Epithelial cell of proximal tubule (primary cell): ENCODE data around the gene FBXO41. TPM values are rescaled to one million over a fixed set of nuclear protein-coding genes. Genes with fewer than 3 reads are reported as not detected.

Experiments
- DNase-seq: peaks from one replicate; pipeline ENCODE4 v3.0.0-alpha.2; 2011; ENCODE audit warnings: low read depth
- H3K4me3 ChIP-seq: 2 replicates; pipeline ENCODE4 v1.5.1; 2011; ENCODE audit warnings: low read depth, mild to moderate bottlenecking, low read length
- total RNA-seq: library from RNA; depleted of rRNA; stranded (reverse); fragments of >200 nt; gene quantifications from 2 replicates; pipeline ENCODE4 v1.2.3, GENCODE V29; 2015
- TF ChIP-seq, protein P1 (sequence below): conservative IDR thresholded peaks from 2 replicates; pipeline ENCODE4 v1.5.1; 2012; ENCODE audit warnings: low read depth, mild to moderate bottlenecking, low read length

Gene FBXO41
- total RNA-seq, 1 donor from 2014 or later = 4.5 TPM

DNA sequence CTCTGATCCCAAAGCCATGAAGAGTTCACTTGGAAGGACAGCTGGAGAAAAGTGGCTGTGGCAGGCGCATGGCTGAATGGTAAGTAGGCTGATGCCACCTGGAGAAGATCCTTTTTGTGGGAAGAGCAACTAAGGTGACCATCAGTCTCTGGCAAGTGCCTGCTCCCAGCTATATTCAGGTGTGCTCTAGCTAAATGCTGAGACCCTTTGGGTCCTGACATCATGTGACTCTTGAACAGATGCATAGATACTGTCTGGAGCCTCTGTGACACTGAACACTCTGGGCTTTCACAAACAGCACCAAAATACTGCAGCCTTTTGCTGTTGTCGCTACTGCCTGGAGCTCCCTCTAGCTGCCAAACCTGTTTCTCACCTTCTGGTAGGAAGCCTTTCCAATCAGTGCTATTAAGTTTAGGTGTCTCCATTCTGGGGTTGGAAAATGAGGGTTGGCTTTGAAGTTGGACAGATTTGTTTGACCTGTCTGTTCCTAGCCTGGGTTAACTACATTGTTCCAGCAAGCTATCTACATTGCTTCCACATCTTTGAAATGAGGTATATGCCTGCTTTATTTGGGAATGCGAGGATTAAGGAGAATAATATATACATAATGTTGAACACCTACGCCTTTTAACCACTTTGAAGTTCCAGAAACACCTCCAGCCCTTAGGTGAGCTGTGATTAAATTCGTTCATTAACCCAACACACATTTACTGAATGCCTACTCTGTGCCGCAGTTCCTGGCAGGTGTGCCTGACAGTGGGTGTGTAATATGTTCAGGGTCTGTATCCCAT lies 6.0 kb upstream of the FBXO41 start:
- no peak overlapping the region for H3K4me3 ChIP-seq
- TF ChIP-seq, protein P1, sequence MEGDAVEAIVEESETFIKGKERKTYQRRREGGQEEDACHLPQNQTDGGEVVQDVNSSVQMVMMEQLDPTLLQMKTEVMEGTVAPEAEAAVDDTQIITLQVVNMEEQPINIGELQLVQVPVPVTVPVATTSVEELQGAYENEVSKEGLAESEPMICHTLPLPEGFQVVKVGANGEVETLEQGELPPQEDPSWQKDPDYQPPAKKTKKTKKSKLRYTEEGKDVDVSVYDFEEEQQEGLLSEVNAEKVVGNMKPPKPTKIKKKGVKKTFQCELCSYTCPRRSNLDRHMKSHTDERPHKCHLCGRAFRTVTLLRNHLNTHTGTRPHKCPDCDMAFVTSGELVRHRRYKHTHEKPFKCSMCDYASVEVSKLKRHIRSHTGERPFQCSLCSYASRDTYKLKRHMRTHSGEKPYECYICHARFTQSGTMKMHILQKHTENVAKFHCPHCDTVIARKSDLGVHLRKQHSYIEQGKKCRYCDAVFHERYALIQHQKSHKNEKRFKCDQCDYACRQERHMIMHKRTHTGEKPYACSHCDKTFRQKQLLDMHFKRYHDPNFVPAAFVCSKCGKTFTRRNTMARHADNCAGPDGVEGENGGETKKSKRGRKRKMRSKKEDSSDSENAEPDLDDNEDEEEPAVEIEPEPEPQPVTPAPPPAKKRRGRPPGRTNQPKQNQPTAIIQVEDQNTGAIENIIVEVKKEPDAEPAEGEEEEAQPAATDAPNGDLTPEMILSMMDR = peak; percentile 94
- no peak for DNase-seq

DNA sequence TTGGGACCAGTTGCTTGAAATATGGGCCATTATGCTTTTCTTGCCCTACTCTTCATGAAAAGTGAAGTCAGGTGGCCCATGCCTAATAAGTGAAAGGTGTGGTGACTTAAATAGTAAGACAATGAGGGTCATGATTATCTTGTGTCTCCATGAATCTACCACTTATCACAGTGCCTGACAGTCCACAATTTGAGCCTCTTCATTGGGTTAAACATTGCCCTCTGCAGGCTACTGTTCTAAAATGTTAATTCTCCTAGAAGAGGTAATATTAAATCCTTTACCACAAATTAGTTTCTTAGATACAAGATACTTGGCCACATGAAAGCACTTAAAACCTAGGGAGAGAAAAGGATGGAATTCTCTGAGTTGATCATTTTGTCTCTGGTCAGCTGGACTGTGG lies 5.0 kb upstream of the FBXO41 start:
- no peak overlapping the region for H3K4me3 ChIP-seq
- TF ChIP-seq, protein P1 = no peak
- no peak for DNase-seq

DNA sequence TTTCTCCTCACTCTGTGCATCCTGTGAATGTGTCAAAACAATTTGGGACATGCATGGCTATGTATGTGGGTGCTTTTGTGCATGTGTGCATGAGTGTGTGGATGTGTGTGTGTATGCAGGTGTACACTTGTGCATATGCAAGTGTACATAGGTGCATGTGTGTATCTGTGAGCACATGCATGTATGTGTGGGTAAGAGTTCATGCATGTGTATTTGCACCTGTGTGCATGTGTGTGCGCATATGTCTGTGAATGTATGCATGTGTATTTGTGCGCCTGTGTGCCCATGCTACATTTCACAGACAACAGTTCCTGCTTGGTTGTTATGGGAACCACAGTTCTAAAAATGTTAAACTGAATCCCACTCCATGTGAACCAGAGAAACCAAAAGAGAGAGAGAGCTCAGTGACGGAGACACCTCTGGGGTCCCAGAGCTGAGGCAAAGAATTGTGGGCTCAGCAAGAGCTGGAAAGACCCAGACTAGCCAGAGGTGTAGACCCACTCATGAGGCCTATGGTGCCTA lies 1.9 kb upstream of the FBXO41 start:
- H3K4me3 ChIP-seq = no peak overlapping the region
- DNase-seq = no peak
- TF ChIP-seq, protein P1 = no peak

DNA sequence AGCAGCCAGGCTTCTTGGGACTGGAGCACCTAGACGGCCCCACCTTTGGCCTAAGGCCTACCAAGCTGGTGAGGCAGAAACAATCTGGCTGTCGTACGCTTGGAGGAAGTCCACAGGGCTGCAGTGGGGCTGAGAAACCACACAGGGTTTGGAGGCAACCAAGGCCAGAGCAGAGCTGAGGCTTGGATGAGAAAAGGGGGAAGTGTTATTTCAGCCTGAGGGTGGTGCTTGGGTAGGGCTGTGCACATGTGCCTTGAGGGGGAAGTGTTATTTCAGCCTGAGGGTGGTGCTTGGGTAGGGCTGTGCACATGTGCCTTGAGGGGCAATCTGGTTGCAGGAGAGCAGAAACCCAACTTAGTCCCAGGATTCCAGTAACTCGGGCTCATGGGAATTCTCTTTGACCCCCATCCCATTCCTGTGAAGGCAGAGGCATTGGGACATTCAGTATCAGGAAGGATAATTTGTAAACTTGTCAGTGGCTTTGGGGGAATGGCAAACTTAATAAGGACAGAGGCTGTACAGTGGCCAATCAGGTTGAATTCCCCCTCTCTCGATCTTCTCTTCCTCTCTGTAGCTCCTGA lies 971 bp upstream of the FBXO41 start:
- peak overlapping the region; percentile 80 for H3K4me3 ChIP-seq
- TF ChIP-seq, protein P1 = no peak
- no peak for DNase-seq

DNA sequence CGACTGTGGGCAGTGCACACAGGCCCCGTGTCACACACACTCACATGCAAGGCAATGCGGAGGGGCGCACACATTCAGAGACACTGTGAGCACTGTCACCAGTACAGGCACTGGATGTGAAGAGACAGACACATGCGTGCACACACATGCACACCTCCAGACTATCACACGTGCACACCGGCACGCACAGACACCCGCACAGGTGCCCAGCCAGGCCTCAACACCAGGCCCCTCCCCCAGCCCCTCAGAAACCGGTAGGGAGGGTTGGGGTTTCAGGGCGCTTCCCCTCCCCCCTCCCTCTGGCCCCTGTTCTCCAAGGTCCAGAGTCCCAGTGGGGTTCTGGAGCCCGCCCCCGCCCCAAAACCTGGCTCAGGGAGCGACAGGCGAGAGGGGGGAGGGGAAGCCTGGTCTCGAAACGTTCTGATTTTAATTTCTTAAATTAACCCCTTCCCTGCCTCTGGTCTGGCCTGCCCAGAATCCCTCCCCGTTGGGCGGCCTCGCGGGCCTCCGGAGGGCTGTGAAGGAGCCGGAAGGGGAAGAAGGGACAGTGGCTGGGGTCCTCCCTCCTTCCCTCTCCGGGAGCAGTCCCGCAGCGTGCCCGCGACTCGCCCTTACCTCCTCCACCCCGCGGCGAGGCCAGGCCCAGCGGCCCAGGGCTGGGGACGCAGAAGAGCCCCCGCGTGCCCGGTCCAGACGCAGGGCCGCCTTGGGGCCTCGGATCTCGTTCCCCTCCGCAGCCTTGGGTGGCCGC lies 558 bp downstream of the FBXO41 start:
- TF ChIP-seq, protein P1 = no peak
- no peak for DNase-seq
- H3K4me3 ChIP-seq = peak overlapping the region; percentile 80

DNA sequence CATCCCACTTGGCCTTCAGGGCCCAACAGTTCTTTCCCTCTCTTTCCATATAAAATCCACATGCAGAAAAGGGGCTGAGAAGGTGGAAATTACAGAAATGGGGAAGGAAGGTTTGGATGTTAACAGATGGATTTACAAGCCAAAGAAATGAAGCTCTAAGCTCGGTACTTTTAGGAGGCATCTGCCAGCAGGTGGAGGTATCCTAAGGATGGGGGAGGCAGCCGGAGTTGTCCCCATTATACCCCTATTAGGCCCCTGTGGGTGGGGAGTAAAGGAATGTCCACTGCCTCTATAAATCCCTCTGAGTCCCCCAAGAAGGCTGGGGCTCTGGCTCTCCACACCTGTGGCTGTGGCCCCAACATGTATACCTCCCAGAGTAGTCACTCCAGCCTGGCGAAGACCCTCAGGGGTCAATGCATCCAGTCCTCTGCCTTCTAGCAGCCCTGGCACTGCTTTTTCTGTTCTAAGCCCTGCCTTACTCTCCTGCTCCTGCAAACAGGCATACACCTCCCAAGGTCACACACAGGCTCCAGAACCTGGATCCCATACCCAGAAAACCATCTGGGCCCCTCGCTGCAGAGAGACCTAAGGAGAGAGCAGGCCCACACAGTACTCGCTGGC lies 1.2 kb downstream of the FBXO41 start:
- H3K4me3 ChIP-seq = peak overlapping the region; percentile 80
- no peak for DNase-seq
- TF ChIP-seq, protein P1 = no peak
